ENCODE measurements around the gene NOL4L. TPM values are rescaled to one million over a fixed set of nuclear protein-coding genes. Genes with fewer than 3 reads are reported as not detected.
A peak's percentile ranks its signal among the peaks of the same experiment; 100 is the strongest.

The NOL4L gene
- total and polyA plus RNA-seq, 12 donors = 1.5 to 10.1 (median 5.1) TPM

GRCh38 chr20:32575805-32576204 lies 9.3 kb downstream of the NOL4L start:
- WGBS, 2 donors = 94 to 96% methylated on average over 5 of the region's 5 CpGs
- DNase-seq (no peak), ATAC-seq (no peak)
- Histone ChIP-seq H3K36me3 (no peaks in the 10 kb centered on the region), H3K4me1 (peaks cover 0 to 28% (median 0%) of the 10 kb centered on the region in 9 donors), H3K4me3 (no peak overlapping the region), H3K27ac (no peak overlapping the region), H3K9me3 (no peaks in the 10 kb centered on the region), H3K27me3 (no peaks in the 10 kb centered on the region)
- TF ChIP-seq, protein P1, sequence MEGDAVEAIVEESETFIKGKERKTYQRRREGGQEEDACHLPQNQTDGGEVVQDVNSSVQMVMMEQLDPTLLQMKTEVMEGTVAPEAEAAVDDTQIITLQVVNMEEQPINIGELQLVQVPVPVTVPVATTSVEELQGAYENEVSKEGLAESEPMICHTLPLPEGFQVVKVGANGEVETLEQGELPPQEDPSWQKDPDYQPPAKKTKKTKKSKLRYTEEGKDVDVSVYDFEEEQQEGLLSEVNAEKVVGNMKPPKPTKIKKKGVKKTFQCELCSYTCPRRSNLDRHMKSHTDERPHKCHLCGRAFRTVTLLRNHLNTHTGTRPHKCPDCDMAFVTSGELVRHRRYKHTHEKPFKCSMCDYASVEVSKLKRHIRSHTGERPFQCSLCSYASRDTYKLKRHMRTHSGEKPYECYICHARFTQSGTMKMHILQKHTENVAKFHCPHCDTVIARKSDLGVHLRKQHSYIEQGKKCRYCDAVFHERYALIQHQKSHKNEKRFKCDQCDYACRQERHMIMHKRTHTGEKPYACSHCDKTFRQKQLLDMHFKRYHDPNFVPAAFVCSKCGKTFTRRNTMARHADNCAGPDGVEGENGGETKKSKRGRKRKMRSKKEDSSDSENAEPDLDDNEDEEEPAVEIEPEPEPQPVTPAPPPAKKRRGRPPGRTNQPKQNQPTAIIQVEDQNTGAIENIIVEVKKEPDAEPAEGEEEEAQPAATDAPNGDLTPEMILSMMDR (IDR thresholded peaks at IDR 0.05) = no peak
- intact Hi-C loops (cut with DNase I) = no loop called here

DNA sequence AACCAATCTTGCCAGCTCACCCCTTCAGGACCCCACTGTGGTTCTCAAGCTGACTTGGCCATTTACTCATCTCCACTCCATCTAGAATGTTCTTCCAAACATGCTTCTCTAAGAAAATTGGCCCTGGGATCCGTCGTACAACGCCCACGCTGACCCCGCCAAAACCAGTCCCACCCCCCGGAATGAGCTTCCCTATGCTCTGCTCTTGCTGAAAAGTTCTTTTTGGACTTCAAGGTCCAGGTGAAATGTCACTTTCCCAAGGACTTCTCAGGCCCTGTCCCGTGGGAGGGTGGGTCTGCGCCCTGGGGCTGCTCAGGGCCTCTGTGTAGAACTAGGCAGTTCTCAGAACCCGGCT lies 9.9 kb downstream of the NOL4L start:
- intact Hi-C loops (cut with DNase I) = no loop called here
- 79 to 85% methylated on average over 9 of the region's 9 CpGs for WGBS, 2 donors
- ATAC-seq = no peak

DNA sequence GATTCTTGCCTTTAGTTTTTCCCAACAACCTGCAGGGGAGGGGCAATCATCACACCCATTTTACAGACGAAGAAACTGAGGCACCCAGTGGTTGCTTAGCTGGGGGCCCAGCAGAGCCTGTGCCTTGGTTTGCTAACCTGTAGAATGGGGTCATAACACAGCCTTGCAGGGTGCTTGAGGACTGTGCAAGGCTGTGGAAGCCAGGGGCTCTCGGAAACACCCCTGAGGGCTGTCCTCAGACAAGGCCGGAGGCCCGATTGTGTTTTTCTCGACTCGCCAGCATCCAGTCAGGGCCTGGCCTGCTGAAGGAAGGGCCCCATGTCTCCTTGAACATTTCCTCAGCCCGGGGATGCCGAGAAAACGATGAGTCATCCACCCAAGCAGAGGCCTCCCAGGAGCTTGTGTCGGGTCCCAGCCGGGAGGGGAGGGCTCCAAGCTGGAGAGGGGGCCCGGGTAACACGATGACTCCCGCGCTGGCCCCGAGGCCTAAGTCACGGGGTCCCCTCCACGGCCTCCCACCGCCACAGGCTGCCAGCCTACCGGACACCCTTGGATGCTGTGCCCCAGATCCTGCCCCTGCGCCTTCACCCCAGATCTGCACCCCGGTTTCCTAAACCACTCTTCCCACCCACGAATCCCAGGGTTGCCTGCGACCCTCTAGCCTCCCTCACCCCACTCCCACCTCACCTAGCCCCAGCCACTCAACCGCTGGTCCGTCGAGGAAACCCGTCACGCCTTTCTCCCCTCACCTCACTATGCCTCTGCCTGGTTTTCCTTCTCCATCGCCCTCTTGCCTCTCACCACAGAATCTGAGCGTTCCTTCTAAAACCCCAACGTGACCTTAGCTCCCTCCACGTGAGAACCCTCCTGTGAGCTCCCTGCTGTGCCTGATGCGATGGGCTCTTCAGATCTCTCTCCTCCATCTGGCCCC lies 10.6 kb downstream of the NOL4L start:
- 59% methylated on average over 34 of the region's 34 CpGs for WGBS, 2 donors
- peaks cover 0 to 38% (median 0%) of the 10 kb centered on the region in 9 donors for H3K4me1 ChIP-seq
- no peaks in the 10 kb centered on the region for H3K9me3 ChIP-seq
- no peaks in the 10 kb centered on the region for H3K36me3 ChIP-seq
- intact Hi-C loops (cut with DNase I) = no loop called here
- no peaks in the 10 kb centered on the region for H3K27me3 ChIP-seq
- ATAC-seq (peak in 4 of 8 donors; percentile 35 to 60 (median 38)), DNase-seq (peak in 1 of 2 donors; percentile 16)
- TF ChIP-seq, protein P1 (IDR thresholded peaks at IDR 0.05) = no peak
- no peak overlapping the region for H3K4me3 ChIP-seq
- H3K27ac ChIP-seq = peak overlapping the region in 1 of 10 donors; percentile 62

More for the DNA sequence above, 9.9 kb downstream of the NOL4L start:
- TF ChIP-seq, protein P1 (IDR thresholded peaks at IDR 0.05) = no peak
- Histone ChIP-seq H3K4me1 (peaks cover 0 to 32% (median 0%) of the 10 kb centered on the region in 9 donors), H3K9me3 (no peaks in the 10 kb centered on the region), H3K4me3 (no peak overlapping the region), H3K27me3 (no peaks in the 10 kb centered on the region), H3K36me3 (no peaks in the 10 kb centered on the region), H3K27ac (no peak overlapping the region)
- no peak for DNase-seq

DNA sequence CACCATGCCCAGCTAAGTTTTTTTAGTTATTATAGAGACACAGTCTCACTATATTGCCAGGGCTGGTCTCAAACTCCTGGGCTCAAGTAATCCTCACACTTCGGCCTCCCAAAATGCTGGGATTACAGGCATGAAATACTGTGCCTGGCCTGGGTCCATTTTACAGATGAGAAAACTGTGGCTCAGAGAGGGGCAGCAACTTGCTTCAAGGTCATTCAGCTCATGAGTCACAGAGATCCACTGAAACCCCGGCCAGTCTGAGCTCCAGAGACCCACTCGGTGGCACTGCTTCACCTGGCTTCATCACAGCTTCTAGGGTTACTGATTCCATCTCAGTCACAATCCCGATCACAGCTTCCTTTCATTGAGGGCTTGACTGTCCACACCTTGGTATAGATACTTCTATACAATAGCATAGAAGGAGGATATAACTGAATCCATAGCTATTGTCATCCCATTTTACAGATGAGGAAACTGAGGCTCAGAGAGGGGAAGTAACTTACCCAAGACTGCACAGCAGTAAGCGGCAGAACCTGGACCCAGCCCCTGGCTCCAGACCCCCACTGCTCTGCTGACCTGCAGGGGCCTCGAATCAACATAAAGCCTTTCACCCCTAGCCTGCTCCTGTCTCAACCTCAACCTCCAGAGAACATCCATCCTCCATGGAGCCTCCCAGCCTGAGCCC lies 11.8 kb downstream of the NOL4L start:
- intact Hi-C loops (cut with DNase I) = no loop called here
- no peaks in the 10 kb centered on the region for H3K36me3 ChIP-seq
- TF ChIP-seq, protein P1 (IDR thresholded peaks at IDR 0.05) = no peak
- no peaks in the 10 kb centered on the region for H3K9me3 ChIP-seq
- H3K27me3 ChIP-seq = no peaks in the 10 kb centered on the region
- no peak for ATAC-seq
- no peak overlapping the region for H3K4me3 ChIP-seq
- H3K4me1 ChIP-seq = peaks cover 0 to 40% (median 0%) of the 10 kb centered on the region in 9 donors
- no peak for DNase-seq
- 91 to 95% methylated on average over 6 of the region's 6 CpGs for WGBS, 2 donors
- no peak overlapping the region for H3K27ac ChIP-seq
